Heart left ventricle (tissue), 13 donors: Measurements from ENCODE around the gene EEF1AKMT2.
A peak's percentile ranks its signal among the peaks of the same experiment; 100 is the strongest.

Experiments used
- POLR2A ChIP-seq, 2 donors: fragments of 450-650 bp; IDR thresholded peaks; one replicate each; pipeline ENCODE4 v1.6.1; 2017; ENCODE audit warnings: antibody characterized with exemption in 2 of 2, mild to moderate bottlenecking in 2 of 2, moderate library complexity in 2 of 2
- TF ChIP-seq, protein P1 (sequence below), 12 donors: fragments of 200-600 bp; sonication (generic) in 4 of 12; IDR thresholded peaks; one replicate each; pipeline versions ENCODE4 v1.5.0 to v1.8.0; 2018 to 2022; ENCODE audit warnings: antibody characterized with exemption in 12 of 12, mild to moderate bottlenecking in 5 of 12
- donor health status: ischemic (EF 13 %, LVEDD 7.1; RV severe dilation, severe dysfunction).
- donor health status: DM: no; HTN: yes; CAD: no.
- donor health status: DM: no; HTN: no; CAD: no.
- donor health status: ischemic (EF 25% LVEDD 6.9; RV normal size, moderate dysfunction).
- donor health status: ischemic (EF 25% LVEDD 5.7; RV mildly dilated, moderate dysfunction).
- donor health status: ischemic (EF 35%, LVEDD 5.7; RV mildly dilated, moderate dysfunction).
- donor health status: nonischemic (EF 11% LVEDD 7.7; RV severe dilation, severe dysfunction).
- donor health status: DM: yes; HTN: yes; CAD: no.
- donor health status: PGD.
- donor health status: ischemic (EF 29% LVEDD 5.4; RV normal size, mild dysfunction).
- donor health status: nonischemic (EF 23%, LVEDD 6.1; RV moderate dilation, normal function).

DNA sequence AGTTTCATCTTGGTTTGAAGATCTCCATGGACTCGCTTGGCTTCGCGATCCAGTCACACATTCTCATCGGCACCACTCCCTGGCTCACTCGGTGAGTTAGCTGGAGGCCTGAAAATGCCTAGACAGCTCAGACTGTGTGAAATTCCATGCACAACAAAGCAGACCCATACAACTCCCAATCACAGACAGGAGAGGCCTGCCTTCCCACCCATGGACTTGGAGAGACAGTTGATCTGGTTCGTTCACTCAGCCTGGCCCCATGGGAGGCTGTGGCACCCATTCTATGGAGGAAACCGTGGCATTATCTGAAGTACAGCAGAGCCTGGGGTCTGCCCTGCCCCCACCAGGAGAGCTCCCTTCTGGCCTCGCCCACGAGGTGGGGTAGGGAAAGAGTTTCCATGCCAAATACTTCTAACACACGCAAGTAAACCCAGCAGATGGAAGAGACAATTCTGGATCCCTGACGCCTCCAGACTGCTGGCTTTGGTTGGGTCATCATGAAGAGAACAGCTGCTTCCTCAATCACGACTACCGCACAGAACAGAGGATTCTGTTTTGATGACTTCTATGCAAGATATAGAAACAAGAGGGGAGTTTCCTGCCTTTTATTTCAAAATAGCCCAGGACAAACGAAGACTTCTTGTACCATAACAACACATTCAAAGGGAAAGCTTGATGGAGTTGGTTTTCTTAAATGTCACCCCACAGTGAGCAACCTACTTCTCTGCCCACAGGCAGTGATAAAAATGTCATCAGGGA is 63.4 kb downstream of the EEF1AKMT2 start:
- TF ChIP-seq, protein P1, sequence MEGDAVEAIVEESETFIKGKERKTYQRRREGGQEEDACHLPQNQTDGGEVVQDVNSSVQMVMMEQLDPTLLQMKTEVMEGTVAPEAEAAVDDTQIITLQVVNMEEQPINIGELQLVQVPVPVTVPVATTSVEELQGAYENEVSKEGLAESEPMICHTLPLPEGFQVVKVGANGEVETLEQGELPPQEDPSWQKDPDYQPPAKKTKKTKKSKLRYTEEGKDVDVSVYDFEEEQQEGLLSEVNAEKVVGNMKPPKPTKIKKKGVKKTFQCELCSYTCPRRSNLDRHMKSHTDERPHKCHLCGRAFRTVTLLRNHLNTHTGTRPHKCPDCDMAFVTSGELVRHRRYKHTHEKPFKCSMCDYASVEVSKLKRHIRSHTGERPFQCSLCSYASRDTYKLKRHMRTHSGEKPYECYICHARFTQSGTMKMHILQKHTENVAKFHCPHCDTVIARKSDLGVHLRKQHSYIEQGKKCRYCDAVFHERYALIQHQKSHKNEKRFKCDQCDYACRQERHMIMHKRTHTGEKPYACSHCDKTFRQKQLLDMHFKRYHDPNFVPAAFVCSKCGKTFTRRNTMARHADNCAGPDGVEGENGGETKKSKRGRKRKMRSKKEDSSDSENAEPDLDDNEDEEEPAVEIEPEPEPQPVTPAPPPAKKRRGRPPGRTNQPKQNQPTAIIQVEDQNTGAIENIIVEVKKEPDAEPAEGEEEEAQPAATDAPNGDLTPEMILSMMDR (IDR thresholded peaks at IDR 0.05), result no peak
- peak in 1 of 2 donors; percentile 17 for TF ChIP-seq POLR2A (IDR thresholded peaks at IDR 0.05)
